ENCODE data around the gene LASP1.

The LASP1 gene

GRCh38 chr17:38867179-38867967 lies 2.5 kb upstream of the LASP1 start:
- H3K4me3 ChIP-seq = peak overlapping the region; percentile 84 to 99 (median 96); a peak in 18 of 20 replicates
- H3K27ac ChIP-seq = peak overlapping the region in 9 of 11 experiments; percentile 82 to 96 (median 90); a peak in 14 of 22 replicates
- H4K20me1 ChIP-seq = peaks cover 9 to 17% (median 17%) of the 10 kb centered on the region in 11 experiments

GRCh38 chr17:38867968-38868816 lies 1.7 kb upstream of the LASP1 start:
- H3K9ac ChIP-seq = peak overlapping the region; percentile 85 to 96 (median 90)
- no peaks in the 10 kb centered on the region for H3K27me3 ChIP-seq
- TF ChIP-seq Cebpa-rat (IDR thresholded peaks at IDR 0.05) = no peak
- H3K4me1 ChIP-seq = peaks cover 37 to 66% (median 55%) of the 10 kb centered on the region in 10 experiments
- peaks cover 0 to 15% (median 6%) of the 10 kb centered on the region in 11 experiments; a peak in 11 of 22 replicates for H3K36me3 ChIP-seq
- peak overlapping the region; percentile 56 to 96 (median 90); a peak in 21 of 22 replicates for H3K27ac ChIP-seq
- no peaks in the 10 kb centered on the region for H3K9me3 ChIP-seq (replicated peaks in 1 of 11)
- peak overlapping the region; percentile 79 to 98 (median 89) for H3K4me2 ChIP-seq
- peak overlapping the region; percentile 84 to 99 (median 96) for H3K4me3 ChIP-seq
- peaks cover 16 to 26% (median 25%) of the 10 kb centered on the region in 11 experiments for H4K20me1 ChIP-seq

More at GRCh38 chr17:38867179-38867967, 2.5 kb upstream of the LASP1 start:
- Histone ChIP-seq H3K4me2 (peak overlapping the region; percentile 79 to 98 (median 89)), H3K9me3 (replicated peaks in 1 of 11) (no peaks in the 10 kb centered on the region), H3K27me3 (no peaks in the 10 kb centered on the region), H3K4me1 (peaks cover 33 to 66% (median 54%) of the 10 kb centered on the region in 10 experiments), H3K36me3 (peaks cover 0 to 7% (median 0%) of the 10 kb centered on the region in 11 experiments; a peak in 3 of 22 replicates), H3K9ac (peak overlapping the region; percentile 85 to 96 (median 90); a peak in 19 of 22 replicates)
- TF ChIP-seq Cebpa-rat (IDR thresholded peaks at IDR 0.05) = no peak

GRCh38 chr17:38868817-38869525 lies 887 bp upstream of the LASP1 start:
- Histone ChIP-seq H3K4me2 (peak overlapping the region; percentile 79 to 98 (median 89)), H4K20me1 (peaks cover 23 to 33% (median 33%) of the 10 kb centered on the region in 11 experiments), H3K4me1 (peaks cover 37 to 66% (median 55%) of the 10 kb centered on the region in 10 experiments), H3K27ac (peak overlapping the region; percentile 56 to 96 (median 90)), H3K27me3 (no peaks in the 10 kb centered on the region), H3K4me3 (peak overlapping the region; percentile 84 to 99 (median 96)), H3K9me3 (replicated peaks in 1 of 11) (no peaks in the 10 kb centered on the region), H3K9ac (peak overlapping the region; percentile 85 to 96 (median 90)), H3K36me3 (peaks cover 0 to 23% (median 14%) of the 10 kb centered on the region in 11 experiments; a peak in 11 of 22 replicates)
- TF ChIP-seq Cebpa-rat (IDR thresholded peaks at IDR 0.05) = no peak

DNA sequence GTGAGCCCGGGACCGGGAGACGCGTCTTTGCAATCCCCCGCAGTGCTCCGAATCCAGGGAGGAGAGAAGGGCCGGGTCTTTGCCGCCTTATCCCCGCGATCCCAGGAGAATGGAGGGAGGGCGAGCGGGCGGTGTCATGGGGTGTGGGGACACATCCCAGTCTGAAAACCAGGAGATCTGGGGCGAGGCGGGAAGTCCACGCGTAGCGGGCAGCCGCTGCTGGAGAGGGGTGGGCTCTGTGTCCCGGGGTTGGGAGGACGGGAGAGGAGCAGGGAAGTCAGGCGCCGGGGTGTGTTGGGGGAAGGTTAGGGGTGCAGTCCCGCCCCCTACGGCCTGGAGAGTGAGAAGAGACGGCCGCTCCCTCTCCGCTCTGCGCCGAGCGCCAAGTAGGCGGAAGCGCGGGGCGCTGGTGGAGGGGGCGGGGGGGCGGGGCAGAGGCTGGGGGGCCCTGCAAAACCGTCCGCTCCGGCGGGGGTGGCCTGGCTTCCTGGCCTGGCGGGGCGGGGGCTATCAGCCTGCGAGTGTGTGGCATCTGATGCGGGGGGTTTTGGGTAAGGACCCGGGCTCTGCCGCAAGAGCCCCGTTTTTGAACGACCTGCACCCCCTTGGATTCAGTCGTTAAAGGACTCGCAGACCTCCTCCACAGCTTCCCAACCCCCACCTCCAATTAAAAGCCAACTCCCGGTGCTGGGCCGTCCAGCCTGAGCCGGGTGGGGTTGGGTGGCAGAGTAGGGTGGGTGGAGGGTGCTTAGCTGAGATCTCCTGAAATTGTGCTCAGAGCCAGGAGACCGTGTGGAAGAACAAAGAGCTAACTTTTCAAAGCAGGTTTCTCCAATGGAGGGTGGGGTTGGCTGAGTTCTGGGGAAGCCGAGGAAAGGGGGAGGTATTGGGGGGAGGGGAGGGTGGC lies 654 bp downstream of the LASP1 start:
- H3K4me2 ChIP-seq = peak overlapping the region; percentile 89 to 100 (median 97)

GRCh38 chr17:38871247-38872015 lies 1.6 kb downstream of the LASP1 start:
- peaks cover 61 to 75% (median 66%) of the 10 kb centered on the region in 10 experiments for H3K4me1 ChIP-seq

More for the DNA sequence above, 654 bp downstream of the LASP1 start:
- no peak for TF ChIP-seq Cebpa-rat (IDR thresholded peaks at IDR 0.05)
- Histone ChIP-seq H3K9me3 (replicated peaks in 1 of 11) (no peaks in the 10 kb centered on the region), H3K4me1 (peaks cover 52 to 66% (median 58%) of the 10 kb centered on the region in 10 experiments), H3K27ac (peak overlapping the region; percentile 80 to 96 (median 90)), H4K20me1 (peaks cover 39 to 49% (median 48%) of the 10 kb centered on the region in 11 experiments), H3K36me3 (peaks cover 0 to 38% (median 22%) of the 10 kb centered on the region in 11 experiments; a peak in 12 of 22 replicates), H3K4me3 (peak overlapping the region; percentile 84 to 99 (median 96)), H3K27me3 (no peaks in the 10 kb centered on the region), H3K9ac (peak overlapping the region; percentile 85 to 96 (median 90))

GRCh38 chr17:38872027-38872511 lies 2.2 kb downstream of the LASP1 start:
- H3K27me3 ChIP-seq = no peaks in the 10 kb centered on the region
- H3K4me3 ChIP-seq = peak overlapping the region; percentile 84 to 99 (median 96); a peak in 19 of 20 replicates
- peak overlapping the region; percentile 8 to 96 (median 90); a peak in 18 of 22 replicates for H3K27ac ChIP-seq
- peaks cover 68 to 77% (median 72%) of the 10 kb centered on the region in 10 experiments for H3K4me1 ChIP-seq
- TF ChIP-seq Cebpa-rat (IDR thresholded peaks at IDR 0.05) = no peak
- H3K9ac ChIP-seq = peak overlapping the region; percentile 85 to 96 (median 90); a peak in 21 of 22 replicates
- peaks cover 54 to 64% (median 63%) of the 10 kb centered on the region in 11 experiments for H4K20me1 ChIP-seq
- H3K36me3 ChIP-seq = peaks cover 0 to 52% (median 30%) of the 10 kb centered on the region in 11 experiments; a peak in 12 of 22 replicates
- H3K4me2 ChIP-seq = peak overlapping the region; percentile 87 to 100 (median 97)
- H3K9me3 ChIP-seq (replicated peaks in 1 of 11) = no peaks in the 10 kb centered on the region

More at GRCh38 chr17:38871247-38872015, 1.6 kb downstream of the LASP1 start:
- Histone ChIP-seq H3K9ac (peak overlapping the region; percentile 85 to 96 (median 90)), H3K9me3 (replicated peaks in 1 of 11) (no peaks in the 10 kb centered on the region), H3K27me3 (no peaks in the 10 kb centered on the region), H3K27ac (peak overlapping the region; percentile 40 to 96 (median 90); a peak in 19 of 22 replicates), H3K4me2 (peak overlapping the region; percentile 87 to 100 (median 97)), H3K4me3 (peak overlapping the region; percentile 84 to 99 (median 96)), H4K20me1 (peaks cover 48 to 58% (median 57%) of the 10 kb centered on the region in 11 experiments), H3K36me3 (peaks cover 0 to 45% (median 28%) of the 10 kb centered on the region in 11 experiments; a peak in 12 of 22 replicates)
- TF ChIP-seq Cebpa-rat (IDR thresholded peaks at IDR 0.05) = no peak

Data from BLaER1 treated with 17β-estradiol and CSF1 and Interleukin-3, amounts not matched to agents 10 nM and 100 nM (cell line).